Measurements from ENCODE around the gene IQCF6.

The IQCF6 gene

GRCh38 chr3:51798411-51798963 lies 19.4 kb upstream of the IQCF6 start:
- H3K27ac ChIP-seq (replicated peaks), result no peak overlapping the region
- TF ChIP-seq, protein P1, sequence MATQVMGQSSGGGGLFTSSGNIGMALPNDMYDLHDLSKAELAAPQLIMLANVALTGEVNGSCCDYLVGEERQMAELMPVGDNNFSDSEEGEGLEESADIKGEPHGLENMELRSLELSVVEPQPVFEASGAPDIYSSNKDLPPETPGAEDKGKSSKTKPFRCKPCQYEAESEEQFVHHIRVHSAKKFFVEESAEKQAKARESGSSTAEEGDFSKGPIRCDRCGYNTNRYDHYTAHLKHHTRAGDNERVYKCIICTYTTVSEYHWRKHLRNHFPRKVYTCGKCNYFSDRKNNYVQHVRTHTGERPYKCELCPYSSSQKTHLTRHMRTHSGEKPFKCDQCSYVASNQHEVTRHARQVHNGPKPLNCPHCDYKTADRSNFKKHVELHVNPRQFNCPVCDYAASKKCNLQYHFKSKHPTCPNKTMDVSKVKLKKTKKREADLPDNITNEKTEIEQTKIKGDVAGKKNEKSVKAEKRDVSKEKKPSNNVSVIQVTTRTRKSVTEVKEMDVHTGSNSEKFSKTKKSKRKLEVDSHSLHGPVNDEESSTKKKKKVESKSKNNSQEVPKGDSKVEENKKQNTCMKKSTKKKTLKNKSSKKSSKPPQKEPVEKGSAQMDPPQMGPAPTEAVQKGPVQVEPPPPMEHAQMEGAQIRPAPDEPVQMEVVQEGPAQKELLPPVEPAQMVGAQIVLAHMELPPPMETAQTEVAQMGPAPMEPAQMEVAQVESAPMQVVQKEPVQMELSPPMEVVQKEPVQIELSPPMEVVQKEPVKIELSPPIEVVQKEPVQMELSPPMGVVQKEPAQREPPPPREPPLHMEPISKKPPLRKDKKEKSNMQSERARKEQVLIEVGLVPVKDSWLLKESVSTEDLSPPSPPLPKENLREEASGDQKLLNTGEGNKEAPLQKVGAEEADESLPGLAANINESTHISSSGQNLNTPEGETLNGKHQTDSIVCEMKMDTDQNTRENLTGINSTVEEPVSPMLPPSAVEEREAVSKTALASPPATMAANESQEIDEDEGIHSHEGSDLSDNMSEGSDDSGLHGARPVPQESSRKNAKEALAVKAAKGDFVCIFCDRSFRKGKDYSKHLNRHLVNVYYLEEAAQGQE (IDR thresholded peaks at IDR 0.05; ENCODE audit: insufficient replicate concordance, low read depth), result no peak
- no peak for TF ChIP-seq CTCF (IDR thresholded peaks at IDR 0.05; ENCODE audit: insufficient read depth, low read length)
- TF ChIP-seq SPI1 (IDR thresholded peaks at IDR 0.05; ENCODE audit: borderline replicate concordance, low read depth), result no peak
- TF ChIP-seq POLR2AphosphoS5 (IDR thresholded peaks at IDR 0.05; ENCODE audit: low read depth), result no peak
- no peak for TF ChIP-seq GABPA (IDR thresholded peaks at IDR 0.05; ENCODE audit: low read depth)
- no peaks in the 10 kb centered on the region for H3K27me3 ChIP-seq (ENCODE audit: insufficient read depth, poor library complexity, severe bottlenecking)
- no peak overlapping the region for H3K4me3 ChIP-seq (replicated peaks; ENCODE audit: insufficient read depth, low read length)
- DNase-seq (ENCODE audit: low read depth in 1 of 2, low spot score in 1 of 2), result no peak

- no peaks in the 10 kb centered on the region for H3K27me3 ChIP-seq (ENCODE audit: insufficient read depth, poor library complexity, severe bottlenecking)
- no peak overlapping the region for H3K4me3 ChIP-seq (replicated peaks; ENCODE audit: insufficient read depth, low read length)
- H3K27ac ChIP-seq (replicated peaks), result no peak overlapping the region
- TF ChIP-seq, protein P1 (IDR thresholded peaks at IDR 0.05; ENCODE audit: insufficient replicate concordance, low read depth), result no peak
- TF ChIP-seq GABPA (IDR thresholded peaks at IDR 0.05; ENCODE audit: low read depth) (no peak), POLR2AphosphoS5 (IDR thresholded peaks at IDR 0.05; ENCODE audit: low read depth) (no peak), CTCF (IDR thresholded peaks at IDR 0.05; ENCODE audit: insufficient read depth, low read length) (no peak), SPI1 (IDR thresholded peaks at IDR 0.05; ENCODE audit: borderline replicate concordance, low read depth) (no peak)
- DNase-seq (ENCODE audit: low read depth in 1 of 2, low spot score in 1 of 2), result no peak
Observed at GRCh38 chr3:51796854-51797253, 17.8 kb upstream of the IQCF6 start.

- no peak for TF ChIP-seq POLR2AphosphoS5 (IDR thresholded peaks at IDR 0.05; ENCODE audit: low read depth)
- TF ChIP-seq GABPA (IDR thresholded peaks at IDR 0.05; ENCODE audit: low read depth), result no peak
- TF ChIP-seq CTCF (IDR thresholded peaks at IDR 0.05; ENCODE audit: insufficient read depth, low read length), result no peak
- TF ChIP-seq, protein P1 (IDR thresholded peaks at IDR 0.05; ENCODE audit: insufficient replicate concordance, low read depth), result no peak
- Histone ChIP-seq H3K27ac (replicated peaks) (no peak overlapping the region), H3K27me3 (ENCODE audit: insufficient read depth, poor library complexity, severe bottlenecking) (no peaks in the 10 kb centered on the region), H3K4me3 (replicated peaks; ENCODE audit: insufficient read depth, low read length) (no peak overlapping the region)
- DNase-seq (ENCODE audit: low read depth in 1 of 2, low spot score in 1 of 2), result no peak
Observed at GRCh38 chr3:51794206-51794605, 15.2 kb upstream of the IQCF6 start.

Measured in HL-60 (cell line).